GM10248 (cell line): ENCODE results near the gene SLC35B3.

ENCODE experiments used
- CTCF ChIA-PET: fragments of 300-600 bp; sonication (Branson Sonifier 250); formaldehyde crosslinking; extraction: SDS; loops from one replicate; lab custom pipeline; 2021; ENCODE audit warnings: antibody characterized with exemption; lab: Yijun Ruan, JAX
- POLR2A ChIA-PET: fragments of 350-650 bp; sonication (Branson Sonifier 250); formaldehyde crosslinking; extraction: SDS; loops from one replicate; lab custom pipeline; 2020; ENCODE audit warnings: antibody characterized with exemption; lab: Yijun Ruan, JAX
- DNase-seq: peaks from one replicate; pipeline ENCODE4 v3.0.0; 2012; ENCODE audit errors: extremely low spot score
- TF ChIP-seq, protein P1 (sequence below): IDR thresholded peaks from 2 replicates; pipeline ENCODE4 v1.5.1; 2012; ENCODE audit warnings: mild to moderate bottlenecking, low read depth; ENCODE audit errors: extremely low read depth, missing control alignments, control extremely low read depth

The SLC35B3 gene

DNA sequence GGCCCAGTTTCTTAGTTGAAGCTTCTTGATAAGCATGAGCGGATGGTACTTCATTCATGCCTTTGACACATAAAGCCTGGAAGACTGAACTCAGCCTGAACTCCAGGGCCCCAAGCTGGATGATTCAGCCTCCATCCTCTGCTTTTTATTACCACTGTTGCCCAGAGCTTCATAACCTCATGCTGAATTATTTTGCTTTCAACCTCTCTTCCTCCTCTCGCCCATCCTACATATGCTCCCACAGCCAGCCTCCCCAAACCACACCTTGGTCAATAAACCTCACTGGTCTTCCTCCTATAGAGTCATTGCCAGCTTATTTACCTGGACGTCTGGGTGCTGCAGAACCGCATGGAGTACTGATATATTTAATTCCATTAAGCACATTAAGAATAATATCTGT lies 59.4 kb downstream of the SLC35B3 start:
- ChIA-PET POLR2A (no interaction called here), CTCF (no interaction called here)
- DNase-seq = no peak
- TF ChIP-seq, protein P1, sequence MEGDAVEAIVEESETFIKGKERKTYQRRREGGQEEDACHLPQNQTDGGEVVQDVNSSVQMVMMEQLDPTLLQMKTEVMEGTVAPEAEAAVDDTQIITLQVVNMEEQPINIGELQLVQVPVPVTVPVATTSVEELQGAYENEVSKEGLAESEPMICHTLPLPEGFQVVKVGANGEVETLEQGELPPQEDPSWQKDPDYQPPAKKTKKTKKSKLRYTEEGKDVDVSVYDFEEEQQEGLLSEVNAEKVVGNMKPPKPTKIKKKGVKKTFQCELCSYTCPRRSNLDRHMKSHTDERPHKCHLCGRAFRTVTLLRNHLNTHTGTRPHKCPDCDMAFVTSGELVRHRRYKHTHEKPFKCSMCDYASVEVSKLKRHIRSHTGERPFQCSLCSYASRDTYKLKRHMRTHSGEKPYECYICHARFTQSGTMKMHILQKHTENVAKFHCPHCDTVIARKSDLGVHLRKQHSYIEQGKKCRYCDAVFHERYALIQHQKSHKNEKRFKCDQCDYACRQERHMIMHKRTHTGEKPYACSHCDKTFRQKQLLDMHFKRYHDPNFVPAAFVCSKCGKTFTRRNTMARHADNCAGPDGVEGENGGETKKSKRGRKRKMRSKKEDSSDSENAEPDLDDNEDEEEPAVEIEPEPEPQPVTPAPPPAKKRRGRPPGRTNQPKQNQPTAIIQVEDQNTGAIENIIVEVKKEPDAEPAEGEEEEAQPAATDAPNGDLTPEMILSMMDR = no peak
